ENCODE measurements around the gene ALPI.
"Not testable (repeated sequence)": the region's sequence is repeated elsewhere in the genome, so short reads cannot be mapped to it uniquely, and the experiment has no call there.

GRCh38 chr2:232440220-232441018, 15.5 kb upstream of the ALPI start:
- TF ChIP-seq CTCF (conservative IDR thresholded peaks at IDR 0.05; ENCODE audit: low read length) = peak; percentile 85
- TF ChIP-seq EZH2phosphoT487 (IDR thresholded peaks at IDR 0.05; ENCODE audit: borderline replicate concordance, low read depth, low read length) = not testable (repeated sequence)

All from OCI-LY7 (cell line).